GM10266 (cell line): ENCODE results near the gene BHLHE40.

ENCODE experiments used
- DNase-seq: peaks from one replicate; pipeline ENCODE4 v3.0.0; 2012; ENCODE audit errors: extremely low spot score
- TF ChIP-seq, protein P1 (sequence below): IDR thresholded peaks from 2 replicates; pipeline ENCODE4 v1.5.1; 2012; ENCODE audit warnings: mild to moderate bottlenecking, low read depth; ENCODE audit not compliant: control insufficient read depth, insufficient read depth; ENCODE audit errors: missing control alignments

BHLHE40 gene

DNA sequence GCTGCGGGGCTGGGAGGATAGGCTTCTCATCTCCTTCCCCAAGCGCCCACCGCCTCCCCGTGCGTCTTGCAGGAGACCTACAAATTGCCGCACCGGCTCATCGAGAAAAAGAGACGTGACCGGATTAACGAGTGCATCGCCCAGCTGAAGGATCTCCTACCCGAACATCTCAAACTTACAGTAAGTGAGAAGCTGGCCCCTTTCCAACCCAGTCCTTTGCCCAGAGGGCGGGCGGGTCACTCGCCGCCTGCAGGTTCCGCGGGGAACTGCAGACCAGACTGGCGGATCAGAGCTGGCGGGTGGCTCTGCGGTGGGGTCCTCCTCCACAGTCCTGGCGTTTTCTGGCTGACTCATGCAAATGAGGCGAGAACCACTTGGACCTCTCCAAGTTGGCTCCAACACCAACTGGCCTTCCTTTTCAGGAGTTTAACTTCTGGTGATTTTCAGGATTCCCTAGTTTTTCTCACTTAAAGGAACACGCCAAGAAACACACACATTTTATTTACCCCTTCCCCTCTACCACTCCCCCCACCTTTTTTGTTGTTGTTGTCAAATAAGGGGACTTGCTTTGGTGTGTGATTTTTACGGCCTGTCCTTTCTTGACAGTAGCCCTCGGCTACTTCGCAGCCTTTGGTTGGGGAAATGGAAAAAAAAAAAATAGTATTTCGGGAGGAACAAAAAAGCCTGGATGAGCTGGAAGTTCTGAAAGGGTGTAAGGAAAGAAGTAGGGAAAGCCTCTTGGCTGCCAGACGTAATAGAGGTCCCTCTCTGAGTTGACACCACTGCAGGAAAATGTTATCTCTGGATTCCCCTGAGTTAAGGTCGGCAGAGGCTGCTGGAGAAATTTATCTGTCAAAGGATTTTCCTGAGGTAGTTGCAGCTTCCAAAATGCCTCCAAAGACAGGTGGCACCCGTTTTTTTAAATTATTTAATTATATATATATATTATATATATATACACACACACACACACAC is 1.3 kb downstream of the BHLHE40 start:
- peak; percentile 74 for DNase-seq

DNA sequence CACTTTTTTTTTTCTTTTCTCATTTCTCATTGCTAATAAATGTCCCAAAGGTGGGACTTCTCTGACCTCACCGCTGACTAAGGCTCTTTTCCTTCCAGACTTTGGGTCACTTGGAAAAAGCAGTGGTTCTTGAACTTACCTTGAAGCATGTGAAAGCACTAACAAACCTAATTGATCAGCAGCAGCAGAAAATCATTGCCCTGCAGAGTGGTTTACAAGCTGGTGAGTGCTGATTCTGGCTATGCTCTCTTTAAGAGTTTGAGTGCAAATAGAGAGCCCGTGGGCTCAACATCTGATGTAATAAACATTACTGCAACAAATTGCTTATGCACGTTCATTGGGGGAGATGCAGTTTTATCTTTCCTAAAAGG is 2.0 kb downstream of the BHLHE40 start:
- TF ChIP-seq, protein P1, sequence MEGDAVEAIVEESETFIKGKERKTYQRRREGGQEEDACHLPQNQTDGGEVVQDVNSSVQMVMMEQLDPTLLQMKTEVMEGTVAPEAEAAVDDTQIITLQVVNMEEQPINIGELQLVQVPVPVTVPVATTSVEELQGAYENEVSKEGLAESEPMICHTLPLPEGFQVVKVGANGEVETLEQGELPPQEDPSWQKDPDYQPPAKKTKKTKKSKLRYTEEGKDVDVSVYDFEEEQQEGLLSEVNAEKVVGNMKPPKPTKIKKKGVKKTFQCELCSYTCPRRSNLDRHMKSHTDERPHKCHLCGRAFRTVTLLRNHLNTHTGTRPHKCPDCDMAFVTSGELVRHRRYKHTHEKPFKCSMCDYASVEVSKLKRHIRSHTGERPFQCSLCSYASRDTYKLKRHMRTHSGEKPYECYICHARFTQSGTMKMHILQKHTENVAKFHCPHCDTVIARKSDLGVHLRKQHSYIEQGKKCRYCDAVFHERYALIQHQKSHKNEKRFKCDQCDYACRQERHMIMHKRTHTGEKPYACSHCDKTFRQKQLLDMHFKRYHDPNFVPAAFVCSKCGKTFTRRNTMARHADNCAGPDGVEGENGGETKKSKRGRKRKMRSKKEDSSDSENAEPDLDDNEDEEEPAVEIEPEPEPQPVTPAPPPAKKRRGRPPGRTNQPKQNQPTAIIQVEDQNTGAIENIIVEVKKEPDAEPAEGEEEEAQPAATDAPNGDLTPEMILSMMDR: no peak

More for the DNA sequence above, 1.3 kb downstream of the BHLHE40 start:
- TF ChIP-seq, protein P1: peak; percentile 92

DNA sequence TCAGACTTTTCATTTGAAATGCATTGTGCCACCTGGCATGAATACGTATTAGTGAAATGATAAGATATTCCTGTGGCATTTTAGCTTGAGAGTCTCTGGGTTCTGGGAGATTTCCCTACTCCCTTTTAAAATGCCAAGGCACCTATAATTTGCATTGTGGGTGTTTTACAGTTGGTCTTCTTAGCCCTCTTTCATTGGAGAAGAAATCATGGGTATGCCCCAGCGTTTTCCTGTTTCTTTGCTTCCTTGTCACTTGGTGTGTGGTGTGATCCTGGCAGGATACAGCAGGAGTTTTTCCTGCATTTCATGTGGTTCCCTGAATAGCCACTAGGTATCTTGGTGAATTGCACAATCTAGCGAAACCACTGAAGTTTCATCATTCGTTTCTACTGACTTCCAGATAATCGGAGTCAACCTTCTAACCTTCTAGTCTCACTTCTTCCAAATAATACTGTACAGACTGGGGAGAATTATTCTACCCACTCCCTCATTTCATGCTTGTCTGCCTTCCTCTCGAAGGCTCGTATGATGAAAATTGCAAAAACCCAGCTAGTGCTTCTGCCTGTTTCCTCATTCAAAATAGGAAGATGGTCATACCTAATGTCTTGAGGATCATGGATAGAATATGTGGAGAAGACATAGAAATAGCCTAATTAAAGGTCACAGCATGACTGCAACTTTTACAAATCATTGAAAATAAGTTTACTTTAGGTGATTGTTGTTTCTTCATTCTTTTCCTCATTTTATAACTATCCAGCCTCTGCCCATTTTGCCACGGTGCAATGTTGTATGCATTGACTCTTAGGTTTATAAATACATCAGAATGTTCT is 2.6 kb downstream of the BHLHE40 start:
- no peak for DNase-seq
- TF ChIP-seq, protein P1: no peak

More for the DNA sequence above, 2.0 kb downstream of the BHLHE40 start:
- DNase-seq: no peak

DNA sequence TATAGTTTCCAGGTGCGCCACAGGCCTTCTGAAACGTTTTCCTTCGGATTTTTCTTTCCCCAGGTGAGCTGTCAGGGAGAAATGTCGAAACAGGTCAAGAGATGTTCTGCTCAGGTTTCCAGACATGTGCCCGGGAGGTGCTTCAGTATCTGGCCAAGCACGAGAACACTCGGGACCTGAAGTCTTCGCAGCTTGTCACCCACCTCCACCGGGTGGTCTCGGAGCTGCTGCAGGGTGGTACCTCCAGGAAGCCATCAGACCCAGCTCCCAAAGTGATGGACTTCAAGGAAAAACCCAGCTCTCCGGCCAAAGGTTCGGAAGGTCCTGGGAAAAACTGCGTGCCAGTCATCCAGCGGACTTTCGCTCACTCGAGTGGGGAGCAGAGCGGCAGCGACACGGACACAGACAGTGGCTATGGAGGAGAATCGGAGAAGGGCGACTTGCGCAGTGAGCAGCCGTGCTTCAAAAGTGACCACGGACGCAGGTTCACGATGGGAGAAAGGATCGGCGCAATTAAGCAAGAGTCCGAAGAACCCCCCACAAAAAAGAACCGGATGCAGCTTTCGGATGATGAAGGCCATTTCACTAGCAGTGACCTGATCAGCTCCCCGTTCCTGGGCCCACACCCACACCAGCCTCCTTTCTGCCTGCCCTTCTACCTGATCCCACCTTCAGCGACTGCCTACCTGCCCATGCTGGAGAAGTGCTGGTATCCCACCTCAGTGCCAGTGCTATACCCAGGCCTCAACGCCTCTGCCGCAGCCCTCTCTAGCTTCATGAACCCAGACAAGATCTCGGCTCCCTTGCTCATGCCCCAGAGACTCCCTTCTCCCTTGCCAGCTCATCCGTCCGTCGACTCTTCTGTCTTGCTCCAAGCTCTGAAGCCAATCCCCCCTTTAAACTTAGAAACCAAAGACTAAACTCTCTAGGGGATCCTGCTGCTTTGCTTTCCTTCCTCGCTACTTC is 3.8 kb downstream of the BHLHE40 start:
- DNase-seq: no peak
- TF ChIP-seq, protein P1: no peak

DNA sequence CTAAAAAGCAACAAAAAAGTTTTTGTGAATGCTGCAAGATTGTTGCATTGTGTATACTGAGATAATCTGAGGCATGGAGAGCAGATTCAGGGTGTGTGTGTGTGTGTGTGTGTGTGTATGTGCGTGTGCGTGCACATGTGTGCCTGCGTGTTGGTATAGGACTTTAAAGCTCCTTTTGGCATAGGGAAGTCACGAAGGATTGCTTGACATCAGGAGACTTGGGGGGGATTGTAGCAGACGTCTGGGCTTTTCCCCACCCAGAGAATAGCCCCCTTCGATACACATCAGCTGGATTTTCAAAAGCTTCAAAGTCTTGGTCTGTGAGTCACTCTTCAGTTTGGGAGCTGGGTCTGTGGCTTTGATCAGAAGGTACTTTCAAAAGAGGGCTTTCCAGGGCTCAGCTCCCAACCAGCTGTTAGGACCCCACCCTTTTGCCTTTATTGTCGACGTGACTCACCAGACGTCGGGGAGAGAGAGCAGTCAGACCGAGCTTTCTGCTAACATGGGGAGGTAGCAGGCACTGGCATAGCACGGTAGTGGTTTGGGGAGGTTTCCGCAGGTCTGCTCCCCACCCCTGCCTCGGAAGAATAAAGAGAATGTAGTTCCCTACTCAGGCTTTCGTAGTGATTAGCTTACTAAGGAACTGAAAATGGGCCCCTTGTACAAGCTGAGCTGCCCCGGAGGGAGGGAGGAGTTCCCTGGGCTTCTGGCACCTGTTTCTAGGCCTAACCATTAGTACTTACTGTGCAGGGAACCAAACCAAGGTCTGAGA is 4.7 kb downstream of the BHLHE40 start:
- TF ChIP-seq, protein P1: no peak
- peak; percentile 58 for DNase-seq

DNA sequence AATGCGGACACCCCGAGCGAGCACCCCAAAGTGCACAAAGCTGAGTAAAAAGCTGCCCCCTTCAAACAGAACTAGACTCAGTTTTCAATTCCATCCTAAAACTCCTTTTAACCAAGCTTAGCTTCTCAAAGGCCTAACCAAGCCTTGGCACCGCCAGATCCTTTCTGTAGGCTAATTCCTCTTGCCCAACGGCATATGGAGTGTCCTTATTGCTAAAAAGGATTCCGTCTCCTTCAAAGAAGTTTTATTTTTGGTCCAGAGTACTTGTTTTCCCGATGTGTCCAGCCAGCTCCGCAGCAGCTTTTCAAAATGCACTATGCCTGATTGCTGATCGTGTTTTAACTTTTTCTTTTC is 5.3 kb downstream of the BHLHE40 start:
- TF ChIP-seq, protein P1: no peak
- no peak for DNase-seq
